DOHH2 (cell line): ENCODE results near the gene ZMYND12.
"Not testable (repeated sequence)": the region's sequence is repeated elsewhere in the genome, so short reads cannot be mapped to it uniquely, and the experiment has no call there.

ENCODE experiments used
- H3F3A ChIP-seq: fragments of 200-600 bp; sonication (generic), shearing (Covaris generic); 2 replicates; pipeline ENCODE4 v1.6.0; 2016; ENCODE audit warnings: antibody characterized with exemption, mild to moderate bottlenecking; ENCODE audit not compliant: control insufficient read depth, insufficient read depth
- H3K27ac ChIP-seq: fragments of 200-600 bp; sonication (generic); 2 replicates; pipeline ENCODE4 v1.5.1; 2014; ENCODE audit warnings: low read depth, mild to moderate bottlenecking, low read length, moderate library complexity
- H3K27me3 ChIP-seq: fragments of 200-600 bp; sonication (generic); 2 replicates; pipeline ENCODE4 v1.6.1; 2014; ENCODE audit warnings: mild to moderate bottlenecking, low read length, mixed read lengths; ENCODE audit not compliant: control insufficient read depth
- H3K36me3 ChIP-seq: fragments of 200-600 bp; sonication (generic); 2 replicates; pipeline ENCODE4 v1.6.1; 2014; ENCODE audit warnings: mild to moderate bottlenecking, low read length, moderate library complexity, mixed read lengths; ENCODE audit not compliant: control insufficient read depth
- H3K4me1 ChIP-seq: fragments of 200-600 bp; sonication (generic); 2 replicates; pipeline ENCODE4 v1.6.1; 2014; ENCODE audit warnings: mild to moderate bottlenecking, low read length, mixed read lengths; ENCODE audit not compliant: control insufficient read depth
- H3K4me2 ChIP-seq: fragments of 200-600 bp; sonication (generic); 2 replicates; pipeline ENCODE4 v1.6.0; 2014; ENCODE audit warnings: mild to moderate bottlenecking, low read length, moderate library complexity
- H3K4me3 ChIP-seq: fragments of 200-600 bp; sonication (generic); 2 replicates; pipeline ENCODE4 v1.5.1; 2014; ENCODE audit warnings: mild to moderate bottlenecking, low read length, mixed read lengths
- H3K79me2 ChIP-seq: fragments of 200-600 bp; sonication (generic); 2 replicates; pipeline ENCODE4 v1.6.1; 2014; ENCODE audit warnings: mild to moderate bottlenecking, low read length, mixed read lengths; ENCODE audit not compliant: control insufficient read depth
- H3K9me2 ChIP-seq: fragments of 200-600 bp; sonication (generic); replicated peaks from 2 replicates; pipeline ENCODE4 v1.6.1; 2014; ENCODE audit warnings: mild to moderate bottlenecking, low read length, mixed read lengths; ENCODE audit not compliant: control insufficient read depth
- H3K9me3 ChIP-seq: fragments of 200-600 bp; sonication (generic); 2 replicates; pipeline ENCODE4 v1.6.1; 2014; ENCODE audit warnings: antibody characterized with exemption, low read length, mixed read lengths; ENCODE audit not compliant: control insufficient read depth, insufficient read depth
- H4K20me1 ChIP-seq: fragments of 200-600 bp; sonication (generic); 2 replicates; pipeline ENCODE4 v1.6.0; 2014; ENCODE audit warnings: low read depth, mild to moderate bottlenecking, antibody characterized with exemption, low read length, moderate library complexity; ENCODE audit not compliant: control insufficient read depth, insufficient read depth
- CTCF ChIP-seq: fragments of 200-600 bp; sonication (generic); IDR thresholded peaks from one replicate; pipeline ENCODE4 v1.5.1; 2014; ENCODE audit warnings: antibody characterized with exemption, mild to moderate bottlenecking, low read depth, low read length; ENCODE audit not compliant: poor library complexity, severe bottlenecking
- EZH2phosphoT487 ChIP-seq: fragments of 200-600 bp; sonication (generic); IDR thresholded peaks from 2 replicates; pipeline ENCODE4 v1.6.1; 2017; ENCODE audit warnings: borderline replicate concordance, mild to moderate bottlenecking, antibody characterized with exemption, low read length, moderate library complexity, mixed read lengths

The ZMYND12 gene

GRCh38 chr1:42456010-42456753 lies at the start of gene ZMYND12, which contains the start of gene PPCS:
ZMYND12 (minus strand) TSS chr1:42456022; CDS start chr1:42455997, 25 bp downstream.
PPCS (plus strand) TSS chr1:42456543; CDS start chr1:42456566, 23 bp downstream.
- Histone ChIP-seq H3K79me2 (peaks cover 23% of the 10 kb centered on the region), H3K4me2 (peak within 1 kb of the TSS; percentile 72), H3K27me3 (no peaks in the 10 kb centered on the region), H3K36me3 (peaks cover 41% of the 10 kb centered on the region), H3F3A (no peaks in the 10 kb centered on the region; the same call in none of the 2 replicates), H3K9me2 (no peaks in the 10 kb centered on the region), H4K20me1 (no peaks in the 10 kb centered on the region), H3K9me3 (no peaks in the 10 kb centered on the region), H3K4me3 (peak within 1 kb of the TSS; percentile 85), H3K4me1 (peaks cover 26% of the 10 kb centered on the region), H3K27ac (peak within 1 kb of the TSS; percentile 59)
- TF ChIP-seq EZH2phosphoT487 (no peak), CTCF (no peak)

GRCh38 chr1:42504535-42505128 lies 48.8 kb upstream of the ZMYND12 start:
- H3K27ac ChIP-seq: no peak overlapping the region
- H4K20me1 ChIP-seq: no peaks in the 10 kb centered on the region
- no peaks in the 10 kb centered on the region for H3K9me2 ChIP-seq
- no peak overlapping the region for H3K4me2 ChIP-seq
- no peaks in the 10 kb centered on the region for H3K79me2 ChIP-seq
- peaks cover 33% of the 10 kb centered on the region for H3K9me3 ChIP-seq
- H3K27me3 ChIP-seq: no peaks in the 10 kb centered on the region
- no peaks in the 10 kb centered on the region for H3K36me3 ChIP-seq
- H3K4me3 ChIP-seq: no peak overlapping the region
- no peak for TF ChIP-seq EZH2phosphoT487
- H3K4me1 ChIP-seq: no peaks in the 10 kb centered on the region
- H3F3A ChIP-seq: no peaks in the 10 kb centered on the region

DNA sequence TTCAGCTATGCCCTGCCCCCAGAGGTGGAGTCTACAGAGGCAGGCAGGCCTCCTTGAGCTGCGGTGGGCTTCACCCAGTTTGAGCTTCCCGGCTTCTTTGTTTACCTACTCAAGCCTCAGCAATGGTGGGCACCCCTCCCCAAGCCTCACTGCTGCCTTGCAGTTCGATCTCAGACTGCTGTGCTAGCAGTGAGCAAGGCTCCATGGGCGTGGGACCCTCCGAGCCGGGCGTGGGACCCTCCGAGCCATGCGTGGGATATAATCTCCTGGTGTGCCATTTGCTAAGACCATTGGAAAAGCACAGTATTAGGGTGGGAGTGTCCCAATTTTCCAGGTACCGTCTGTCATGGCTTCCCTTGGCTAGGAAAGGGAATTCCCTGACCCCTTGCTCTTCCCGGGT lies 46.2 kb upstream of the ZMYND12 start:
- H3K4me2 ChIP-seq, H3K27me3 ChIP-seq, H3K9me2 ChIP-seq, H4K20me1 ChIP-seq, H3K27ac ChIP-seq, H3K4me3 ChIP-seq, H3F3A ChIP-seq, H3K36me3 ChIP-seq, H3K79me2 ChIP-seq, H3K4me1 ChIP-seq: not testable (repeated sequence)
- peaks cover 27% of the 10 kb centered on the region; the same call in 1 of the 2 replicates for H3K9me3 ChIP-seq

- H3K9me3 ChIP-seq: no peaks in the 10 kb centered on the region
- no peak overlapping the region for H3K4me2 ChIP-seq
- no peaks in the 10 kb centered on the region for H3K9me2 ChIP-seq
- no peak overlapping the region for H3K4me3 ChIP-seq
- no peaks in the 10 kb centered on the region for H3K36me3 ChIP-seq
- TF ChIP-seq CTCF (no peak), EZH2phosphoT487 (no peak)
- H3K27me3 ChIP-seq: 0 out of 2 replicates have a peak, but pooled peaks cover 7% of the 10 kb centered on the region
- H3F3A ChIP-seq: no peaks in the 10 kb centered on the region
- H3K79me2 ChIP-seq: no peaks in the 10 kb centered on the region
- H3K27ac ChIP-seq: no peak overlapping the region
- no peaks in the 10 kb centered on the region for H3K4me1 ChIP-seq
- H4K20me1 ChIP-seq: no peaks in the 10 kb centered on the region
These were observed 34.4 kb upstream of the ZMYND12 start for GRCh38 chr1:42490237-42490636.
